Naive thymus-derived CD8-positive, alpha-beta T cell (primary cell): ENCODE results near the gene FBXL22. TPM values are rescaled to one million over a fixed set of nuclear protein-coding genes. Genes with fewer than 3 reads are reported as not detected.
A peak's percentile ranks its signal among the peaks of the same experiment; 100 is the strongest.

Experiments
- ATAC-seq, 2 donors: fragments of 150-1000 bp; cut with Tn5 transposase in 1 of 2; sonication (Bioruptor Pico), chemical (Tn5 transposase) in 1 of 2; 1 replicate in 1 of 2; 2 replicates in 1 of 2; pipeline ENCODE4 v1.10.0; 2021; ENCODE audit warnings: mild to moderate bottlenecking in 2 of 2, moderate library complexity in 2 of 2
- POLR2A ChIA-PET: fragments of 350-600 bp; sonication (Branson Sonifier 250); formaldehyde crosslinking; loops from one replicate; lab custom pipeline; 2021; ENCODE audit warnings: antibody characterized with exemption; lab: Charles Lee
- DNase-seq, 10 donors: peaks; one replicate each; pipeline versions ENCODE4 v3.0.0 to v3.0.0-alpha.2; 2020 to 2022
- H3K27ac Mint-ChIP-seq, 10 donors: one replicate each; pipeline ENCODE4 v1.8.0; 2020 to 2022; ENCODE audit warnings: mild to moderate bottlenecking in 10 of 10, mixed read lengths in 10 of 10, moderate library complexity in 4 of 10, inconsistent platforms in 1 of 10
- H3K27me3 Mint-ChIP-seq, 5 donors: one replicate each; pipeline ENCODE4 v1.8.0; 2021 to 2022; ENCODE audit warnings: mixed read lengths in 5 of 5
- H3K36me3 Mint-ChIP-seq, 3 donors: one replicate each; pipeline ENCODE4 v1.8.0; 2020 to 2022; ENCODE audit warnings: mixed read lengths in 3 of 3, mild to moderate bottlenecking in 2 of 3, inconsistent platforms in 1 of 3
- H3K4me1 Mint-ChIP-seq, 4 donors: one replicate each; pipeline ENCODE4 v1.8.0; 2021 to 2022; ENCODE audit warnings: mixed read lengths in 4 of 4
- H3K4me3 Mint-ChIP-seq, 10 donors: one replicate each; pipeline ENCODE4 v1.8.0; 2020 to 2022; ENCODE audit warnings: mild to moderate bottlenecking in 10 of 10, mixed read lengths in 10 of 10, moderate library complexity in 6 of 10, inconsistent platforms in 1 of 10
- H3K9me3 Mint-ChIP-seq, 9 donors: one replicate each; pipeline ENCODE4 v1.8.0; 2020 to 2022; ENCODE audit warnings: mixed read lengths in 9 of 9, mild to moderate bottlenecking in 3 of 9, inconsistent platforms in 1 of 9, moderate library complexity in 1 of 9
- polyA plus RNA-seq, 3 donors: library from polyadenylated mRNA; unstranded; fragments of 300-500 nt; fragmentation: Illumina TruSeq; gene quantifications; one replicate each; pipeline ENCODE4 v1.2.3, GENCODE V29; 2021
- total RNA-seq, 8 experiments: library from RNA in 2 of 8; stranded (reverse) in 2 of 8; gene quantifications; one replicate each; pipeline ENCODE4 v1.2.3 and lab custom pipeline; 2021 to 2026

FBXL22 gene, protein sequence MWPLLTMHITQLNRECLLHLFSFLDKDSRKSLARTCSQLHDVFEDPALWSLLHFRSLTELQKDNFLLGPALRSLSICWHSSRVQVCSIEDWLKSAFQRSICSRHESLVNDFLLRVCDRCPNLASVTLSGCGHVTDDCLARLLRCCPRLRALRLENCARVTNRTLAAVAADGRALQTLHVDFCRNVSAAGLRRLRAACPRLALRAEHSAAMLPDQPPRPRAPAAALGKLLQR
- 1 to 10 TPM; 2.1 to 2.7 TPM for total RNA-seq
- polyA plus RNA-seq: 1 to 10 TPM; 1.5 to 2.0 (median 1.6) TPM
- 1.2 to 4.4 (median 1.6) reads per million in 6 experiments for total RNA-seq (lab: John Stamatoyannopoulos, UW)

GRCh38 chr15:63597038-63597790, at the start of gene FBXL22:
Gene FBXL22 (plus strand): TSS chr15:63597387. CDS start chr15:63597393, 6 bp downstream.
- POLR2A ChIA-PET: interaction anchor here (1.5 to 5.9 kb wide), 3 partner anchors 13 to 131 kb away, joined by 3 to 44 read pairs (median 4); no protein-coding TSS in a partner anchor
- peak within 1 kb of the TSS in 5 of 10 donors; percentile 0 to 93 (median 41) for H3K4me3 Mint-ChIP-seq
- peak within 1 kb of the TSS; percentile 18 to 94 (median 79) for H3K27ac Mint-ChIP-seq
- DNase-seq (no peak), ATAC-seq (no peak)
- H3K36me3 Mint-ChIP-seq: peaks cover 0 to 24% (median 8%) of the 10 kb centered on the region in 3 donors
- no peaks in the 10 kb centered on the region for H3K27me3 Mint-ChIP-seq
- no peaks in the 10 kb centered on the region for H3K9me3 Mint-ChIP-seq
- H3K4me1 Mint-ChIP-seq: peaks cover 40 to 73% (median 70%) of the 10 kb centered on the region in 4 donors

DNA sequence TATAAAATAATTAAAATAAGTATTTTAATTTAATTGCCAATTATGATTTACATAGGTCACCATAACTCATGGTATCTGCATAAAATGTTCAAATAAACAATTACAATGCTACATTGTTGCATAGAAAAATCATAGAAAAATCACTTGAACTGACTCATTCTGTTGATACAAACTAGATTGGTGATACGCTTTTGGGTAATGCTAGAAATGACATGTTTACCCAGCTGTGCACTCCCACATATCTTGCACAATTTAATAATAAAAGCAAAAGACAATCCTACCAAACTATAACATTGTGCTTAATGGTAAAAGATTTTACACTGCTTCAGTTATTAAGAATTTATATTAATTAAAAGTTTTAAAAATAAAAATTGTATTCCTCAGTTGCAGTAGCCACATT, 45.8 kb upstream of the FBXL22 start:
- no peak overlapping the region for H3K4me3 Mint-ChIP-seq
- ATAC-seq: no peak
- no peak for DNase-seq
- peaks cover 12 to 61% (median 47%) of the 10 kb centered on the region in 4 donors for H3K4me1 Mint-ChIP-seq
- no peak overlapping the region for H3K27ac Mint-ChIP-seq
- no peaks in the 10 kb centered on the region for H3K9me3 Mint-ChIP-seq
- H3K27me3 Mint-ChIP-seq: no peaks in the 10 kb centered on the region
- H3K36me3 Mint-ChIP-seq: peaks cover 0 to 56% (median 11%) of the 10 kb centered on the region in 3 donors
- POLR2A ChIA-PET: no interaction called here

DNA sequence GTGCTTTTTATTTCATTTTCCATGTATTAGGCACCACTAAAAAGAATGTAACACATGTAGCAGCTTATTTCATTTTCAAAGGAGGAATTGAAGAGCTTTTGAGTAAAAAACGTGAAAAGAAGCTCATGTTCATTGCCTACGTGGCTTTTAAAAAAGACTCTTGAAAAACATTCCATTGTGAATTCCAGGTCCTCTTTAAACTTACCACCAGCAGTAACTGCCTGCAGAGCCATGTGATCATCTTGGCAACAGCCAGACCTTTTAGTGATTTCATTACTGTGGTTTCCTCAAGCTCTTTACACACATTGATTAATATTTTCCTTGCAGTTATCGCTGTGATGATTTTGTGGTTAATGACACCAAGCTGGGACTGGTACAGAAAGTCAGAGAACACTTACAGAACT, 43.8 kb upstream of the FBXL22 start:
- Mint-ChIP-seq H3K4me3 (no peak overlapping the region), H3K36me3 (peaks cover 0 to 64% (median 20%) of the 10 kb centered on the region in 3 donors), H3K9me3 (no peaks in the 10 kb centered on the region), H3K4me1 (peaks cover 6 to 54% (median 40%) of the 10 kb centered on the region in 4 donors), H3K27ac (peak overlapping the region in 8 of 10 donors; percentile 4 to 78 (median 55)), H3K27me3 (no peaks in the 10 kb centered on the region)
- POLR2A ChIA-PET: interaction anchor here (1.0 to 1.6 kb wide), 4 partner anchors 47 to 66 kb away, joined by 3 to 7 read pairs (median 4); partner anchors contain the start of gene USP3
- ATAC-seq (no peak), DNase-seq (no peak)

- DNase-seq (no peak), ATAC-seq (peak in 1 of 2 donors; percentile 17)
- POLR2A ChIA-PET: interaction anchor here (1.3 to 1.6 kb wide), 2 partner anchors 48 to 50 kb away, joined by 3 to 7 read pairs; partner anchors contain the start of gene USP3
- H3K9me3 Mint-ChIP-seq: no peaks in the 10 kb centered on the region
- peak overlapping the region in 8 of 10 donors; percentile 17 to 78 (median 53) for H3K27ac Mint-ChIP-seq
- H3K4me3 Mint-ChIP-seq: no peak overlapping the region
- peaks cover 7 to 54% (median 40%) of the 10 kb centered on the region in 4 donors for H3K4me1 Mint-ChIP-seq
- peaks cover 0 to 71% (median 24%) of the 10 kb centered on the region in 3 donors for H3K36me3 Mint-ChIP-seq
- no peaks in the 10 kb centered on the region for H3K27me3 Mint-ChIP-seq
Observed at GRCh38 chr15:63554337-63554927, 42.8 kb upstream of the FBXL22 start.

GRCh38 chr15:63555507-63555906, 41.7 kb upstream of the FBXL22 start:
- POLR2A ChIA-PET: no interaction called here
- Mint-ChIP-seq H3K27ac (peak overlapping the region in 6 of 10 donors; percentile 6 to 81 (median 53)), H3K9me3 (no peaks in the 10 kb centered on the region), H3K4me1 (peaks cover 7 to 48% (median 35%) of the 10 kb centered on the region in 4 donors), H3K4me3 (no peak overlapping the region), H3K36me3 (peaks cover 0 to 73% (median 27%) of the 10 kb centered on the region in 3 donors), H3K27me3 (no peaks in the 10 kb centered on the region)
- ATAC-seq (peak in 1 of 2 donors; percentile 23), DNase-seq (no peak)

DNA sequence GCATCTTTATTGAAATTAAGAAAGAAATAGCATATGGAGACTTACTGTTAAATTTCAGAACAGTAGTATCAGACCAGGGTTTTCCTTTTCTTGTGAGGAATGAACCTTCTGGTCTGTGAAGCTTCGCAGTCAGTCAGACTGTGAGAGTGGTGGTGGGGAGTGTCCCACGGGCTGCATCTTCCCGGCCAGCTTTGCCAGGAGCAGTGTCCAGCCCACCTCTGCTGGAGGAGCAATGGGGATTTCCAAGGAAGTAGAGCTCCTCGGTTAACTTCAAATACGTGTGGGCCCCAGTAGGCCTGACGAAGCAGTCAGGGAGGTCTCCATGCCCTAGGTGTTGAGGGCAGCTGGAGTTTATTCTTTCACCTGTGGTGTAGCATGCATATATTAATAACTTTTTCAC, 40.9 kb upstream of the FBXL22 start:
- Mint-ChIP-seq H3K4me3 (no peak overlapping the region), H3K27me3 (no peaks in the 10 kb centered on the region), H3K36me3 (peaks cover 7 to 80% (median 31%) of the 10 kb centered on the region in 3 donors), H3K9me3 (no peaks in the 10 kb centered on the region), H3K4me1 (peaks cover 7 to 51% (median 37%) of the 10 kb centered on the region in 4 donors), H3K27ac (peak overlapping the region in 5 of 10 donors; percentile 29 to 81 (median 53))
- ATAC-seq (no peak), DNase-seq (no peak)
- POLR2A ChIA-PET: no interaction called here

DNA sequence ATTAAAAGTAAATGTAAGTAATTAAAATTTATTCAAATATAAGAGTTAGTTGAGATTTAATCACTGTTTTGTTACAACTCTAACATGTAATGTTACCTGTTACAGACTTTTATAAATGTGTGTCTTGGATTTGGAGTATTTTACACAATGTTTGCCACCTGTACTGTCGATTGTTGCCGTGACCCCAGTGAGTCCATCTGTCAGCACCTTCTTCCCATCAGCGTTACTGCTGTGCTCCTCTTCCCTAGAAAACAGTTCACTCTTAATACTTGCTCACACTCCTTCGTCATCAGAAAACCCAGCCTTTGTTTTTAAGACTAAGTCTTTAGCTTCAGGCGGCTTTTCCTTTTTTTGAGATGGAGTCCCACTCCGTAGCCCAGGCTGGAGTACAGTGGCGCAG, 40.5 kb upstream of the FBXL22 start:
- Mint-ChIP-seq H3K27ac (peak overlapping the region in 2 of 10 donors; percentile 22 to 32), H3K27me3 (no peaks in the 10 kb centered on the region), H3K4me1 (peaks cover 7 to 51% (median 37%) of the 10 kb centered on the region in 4 donors), H3K4me3 (no peak overlapping the region), H3K36me3 (peaks cover 7 to 85% (median 32%) of the 10 kb centered on the region in 3 donors), H3K9me3 (no peaks in the 10 kb centered on the region)
- no peak for DNase-seq
- POLR2A ChIA-PET: no interaction called here
- ATAC-seq: no peak

GRCh38 chr15:63559753-63560152, 37.4 kb upstream of the FBXL22 start:
- no peak for DNase-seq
- Mint-ChIP-seq H3K9me3 (no peaks in the 10 kb centered on the region), H3K27ac (peak overlapping the region in 4 of 10 donors; percentile 19 to 78 (median 24)), H3K4me3 (no peak overlapping the region), H3K27me3 (no peaks in the 10 kb centered on the region), H3K4me1 (peaks cover 6 to 30% (median 21%) of the 10 kb centered on the region in 4 donors), H3K36me3 (peaks cover 7 to 92% (median 34%) of the 10 kb centered on the region in 3 donors)
- no peak for ATAC-seq
- POLR2A ChIA-PET: no interaction called here

DNA sequence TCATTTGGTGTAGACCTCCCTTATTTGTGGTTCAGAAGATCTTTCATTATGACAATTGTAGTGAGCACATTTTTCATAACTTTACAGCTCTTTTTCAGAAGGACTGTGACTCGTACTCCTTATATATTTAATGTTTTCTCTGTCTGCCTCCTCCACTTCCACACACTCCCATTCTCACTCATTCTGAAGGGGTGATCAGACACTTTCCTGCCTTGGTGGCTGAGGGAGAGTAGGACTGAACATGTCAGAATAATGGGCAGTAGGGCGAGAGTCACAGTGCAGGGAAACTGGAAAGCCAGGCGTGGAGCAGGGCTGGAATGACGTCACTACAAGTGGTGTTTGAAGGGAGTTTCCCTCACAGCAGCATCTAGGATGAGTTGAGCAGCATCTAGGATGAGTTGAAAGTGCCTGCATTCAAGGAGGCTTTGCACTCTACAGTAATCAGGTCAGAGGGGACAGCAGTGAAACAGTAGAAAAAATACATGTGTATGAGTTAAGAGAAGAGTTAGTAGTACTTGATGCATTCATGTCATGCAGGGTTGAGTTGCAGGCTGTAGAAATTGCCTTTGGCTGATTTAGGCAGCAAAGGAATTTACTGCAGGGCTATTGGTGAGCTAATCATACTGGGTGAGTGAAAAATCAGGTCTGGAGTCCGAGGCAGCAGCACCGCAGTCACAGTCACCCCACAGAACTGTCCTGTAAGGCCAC, 36.3 kb upstream of the FBXL22 start:
- Mint-ChIP-seq H3K9me3 (no peaks in the 10 kb centered on the region), H3K27ac (peak overlapping the region in 7 of 10 donors; percentile 26 to 79 (median 62)), H3K4me1 (peaks cover 5 to 20% (median 13%) of the 10 kb centered on the region in 4 donors), H3K4me3 (peak overlapping the region in 1 of 10 donors; percentile 52), H3K36me3 (peaks cover 7 to 93% (median 28%) of the 10 kb centered on the region in 3 donors), H3K27me3 (no peaks in the 10 kb centered on the region)
- POLR2A ChIA-PET: no interaction called here
- no peak for ATAC-seq
- no peak for DNase-seq

DNA sequence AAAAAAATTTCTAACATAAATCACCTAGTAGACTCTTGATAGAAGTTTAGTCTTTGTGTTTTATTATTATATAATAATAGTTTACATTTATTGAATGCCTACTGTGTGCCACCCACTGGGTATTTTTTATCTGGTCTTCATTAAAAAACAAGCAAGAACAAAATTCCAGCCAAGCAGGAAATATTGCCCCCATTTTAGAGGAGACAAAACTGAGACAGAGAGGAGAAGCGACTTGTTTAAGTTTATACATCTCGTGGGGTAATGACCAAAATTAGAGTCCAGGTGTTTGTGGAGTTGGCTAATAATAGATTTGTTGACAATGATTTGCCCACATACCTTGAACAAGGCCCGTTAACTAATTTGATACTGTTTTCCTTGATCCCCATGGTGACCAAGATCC, 33.1 kb upstream of the FBXL22 start:
- DNase-seq: no peak
- Mint-ChIP-seq H3K4me3 (no peak overlapping the region), H3K27ac (peak overlapping the region in 5 of 10 donors; percentile 15 to 31 (median 20)), H3K36me3 (peaks cover 10 to 88% (median 23%) of the 10 kb centered on the region in 3 donors), H3K4me1 (peaks cover 7 to 13% (median 8%) of the 10 kb centered on the region in 4 donors), H3K27me3 (no peaks in the 10 kb centered on the region), H3K9me3 (no peaks in the 10 kb centered on the region)
- ATAC-seq: no peak
- POLR2A ChIA-PET: interaction anchor here (0.6 to 1.0 kb wide), 2 partner anchors 13 to 52 kb away, joined by 3 to 5 read pairs; no protein-coding TSS in a partner anchor

DNA sequence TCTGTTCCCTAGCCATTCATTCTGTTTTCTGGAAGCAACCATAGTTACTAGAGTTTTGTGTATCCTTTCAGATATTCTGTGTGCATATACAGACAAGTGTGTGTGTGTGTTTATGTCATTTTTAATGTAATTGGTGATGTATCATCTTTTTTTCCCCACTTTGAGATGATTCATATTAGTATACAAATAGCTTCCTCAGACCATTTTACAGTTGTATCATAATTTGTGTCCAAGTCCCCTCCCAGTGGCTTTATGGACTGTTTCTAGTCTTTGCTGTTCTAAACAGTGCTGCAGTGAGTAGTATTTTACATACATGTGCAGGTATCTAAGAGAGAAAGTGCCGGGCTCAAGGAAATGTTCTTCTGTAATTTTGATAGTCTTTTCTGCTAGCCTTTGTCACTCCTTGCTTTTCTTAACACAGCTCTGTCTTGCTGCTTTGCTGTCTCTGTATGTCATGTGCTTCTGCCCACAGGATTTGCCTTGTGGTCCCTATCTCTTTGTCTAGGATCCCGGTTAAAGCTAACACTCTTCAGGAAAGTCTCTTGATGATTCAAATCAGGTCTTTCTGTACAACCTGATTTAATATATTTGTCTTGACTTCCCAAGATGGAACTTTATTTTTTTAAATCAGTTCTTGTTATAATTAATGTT, 31.5 kb upstream of the FBXL22 start:
- peak overlapping the region in 8 of 10 donors; percentile 8 to 71 (median 48) for H3K27ac Mint-ChIP-seq

More for the DNA sequence above, 31.5 kb upstream of the FBXL22 start:
- Mint-ChIP-seq H3K9me3 (no peaks in the 10 kb centered on the region), H3K36me3 (peaks cover 9 to 85% (median 16%) of the 10 kb centered on the region in 3 donors), H3K4me3 (no peak overlapping the region), H3K4me1 (peaks cover 5 to 9% (median 7%) of the 10 kb centered on the region in 4 donors), H3K27me3 (no peaks in the 10 kb centered on the region)
- no peak for ATAC-seq
- POLR2A ChIA-PET: no interaction called here
- no peak for DNase-seq
